H54 (cell line): ENCODE measurements around the gene ABCC1.
A peak's percentile ranks its signal among the peaks of the same experiment; 100 is the strongest.

Experiments used
- DNase-seq: peaks from one replicate; pipeline ENCODE4 v3.0.0; 2011; ENCODE audit warnings: low spot score, mixed read lengths; ENCODE audit not compliant: insufficient read length
- FAIRE-seq: peaks from 3 replicates; lab custom pipeline; 2011; peaks lifted over from hg19 to GRCh38; lab: Jason Lieb, UNC
- POLR2A ChIP-seq: IDR thresholded peaks from 2 replicates; pipeline ENCODE4 v1.6.1; 2011; ENCODE audit warnings: low read depth, mild to moderate bottlenecking, low read length

The ABCC1 gene

GRCh38 chr16:16021988-16022682, 72.7 kb downstream of the ABCC1 start:
- peak; percentile 74 for FAIRE-seq
- DNase-seq, result peak; percentile 89
- peak; percentile 22; the same call in 1 of the 2 replicates for TF ChIP-seq POLR2A

GRCh38 chr16:16022683-16023064, 73.3 kb downstream of the ABCC1 start:
- TF ChIP-seq POLR2A, result no peak
- no peak for FAIRE-seq
- no peak for DNase-seq

DNA sequence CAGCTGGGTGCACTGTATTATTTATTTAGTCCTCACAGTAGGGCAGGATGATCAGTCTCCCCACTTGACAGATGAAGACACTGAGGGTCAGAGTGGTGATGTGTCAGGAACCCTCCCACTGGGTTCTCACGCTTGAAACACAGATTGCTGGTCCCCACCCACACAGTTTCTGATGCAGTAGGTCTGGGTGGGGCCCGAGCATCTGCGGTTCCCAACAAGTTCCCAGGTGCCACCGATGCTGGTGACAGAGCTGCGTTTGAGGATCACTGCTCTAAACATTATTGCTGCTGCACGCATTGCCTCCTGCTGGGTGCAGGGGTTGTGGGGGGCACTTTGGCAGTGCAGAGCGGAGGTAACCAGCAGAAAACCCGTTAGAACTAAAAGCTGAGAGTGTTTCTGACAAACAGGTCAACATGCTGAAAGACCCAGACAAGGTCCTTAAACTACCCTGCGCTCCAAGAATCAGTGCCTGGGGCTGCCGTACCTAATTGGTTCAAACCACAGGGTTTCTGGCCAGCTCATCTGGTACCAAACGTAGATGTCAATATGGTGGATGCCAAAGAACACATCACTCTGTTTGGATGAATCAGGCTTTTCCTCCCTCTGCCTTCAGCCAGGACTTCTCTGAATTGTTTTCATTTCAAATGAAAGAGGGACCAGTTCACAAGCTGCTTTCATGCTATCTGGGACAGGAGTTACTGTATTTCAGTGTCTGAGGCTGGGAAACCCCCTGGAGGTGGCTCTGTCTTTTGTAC, 76.0 kb downstream of the ABCC1 start:
- FAIRE-seq (peak; percentile 75), DNase-seq (peak; percentile 68)
- no peak for TF ChIP-seq POLR2A

DNA sequence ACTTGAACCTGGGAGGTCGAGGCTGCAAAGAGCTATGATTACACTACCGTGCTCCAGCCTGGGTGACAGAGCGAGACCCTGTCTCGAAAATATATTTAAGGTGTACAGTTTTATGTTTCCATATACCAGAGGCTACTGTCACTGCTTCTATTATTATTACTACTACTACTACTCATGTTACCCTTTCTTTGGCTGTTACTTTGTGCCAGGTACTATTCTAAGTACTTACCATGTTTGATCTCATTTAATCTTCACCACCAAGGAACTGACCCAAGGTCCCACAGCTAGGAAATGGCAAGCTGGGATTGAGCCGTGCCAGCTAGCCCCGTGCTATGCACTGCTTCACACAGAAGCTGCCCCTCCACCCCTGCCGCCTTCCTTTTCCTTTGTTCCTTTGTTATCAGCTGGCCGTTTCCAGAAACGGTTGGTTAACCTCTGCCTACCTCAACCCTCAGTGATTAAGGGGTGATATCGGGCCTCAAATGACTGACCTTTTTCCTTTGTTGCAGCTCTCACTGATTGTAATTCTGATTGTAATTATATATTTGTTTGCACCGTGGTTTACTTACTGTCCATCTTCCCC, 78.4 kb downstream of the ABCC1 start:
- FAIRE-seq, result no peak
- no peak for TF ChIP-seq POLR2A
- DNase-seq, result no peak

DNA sequence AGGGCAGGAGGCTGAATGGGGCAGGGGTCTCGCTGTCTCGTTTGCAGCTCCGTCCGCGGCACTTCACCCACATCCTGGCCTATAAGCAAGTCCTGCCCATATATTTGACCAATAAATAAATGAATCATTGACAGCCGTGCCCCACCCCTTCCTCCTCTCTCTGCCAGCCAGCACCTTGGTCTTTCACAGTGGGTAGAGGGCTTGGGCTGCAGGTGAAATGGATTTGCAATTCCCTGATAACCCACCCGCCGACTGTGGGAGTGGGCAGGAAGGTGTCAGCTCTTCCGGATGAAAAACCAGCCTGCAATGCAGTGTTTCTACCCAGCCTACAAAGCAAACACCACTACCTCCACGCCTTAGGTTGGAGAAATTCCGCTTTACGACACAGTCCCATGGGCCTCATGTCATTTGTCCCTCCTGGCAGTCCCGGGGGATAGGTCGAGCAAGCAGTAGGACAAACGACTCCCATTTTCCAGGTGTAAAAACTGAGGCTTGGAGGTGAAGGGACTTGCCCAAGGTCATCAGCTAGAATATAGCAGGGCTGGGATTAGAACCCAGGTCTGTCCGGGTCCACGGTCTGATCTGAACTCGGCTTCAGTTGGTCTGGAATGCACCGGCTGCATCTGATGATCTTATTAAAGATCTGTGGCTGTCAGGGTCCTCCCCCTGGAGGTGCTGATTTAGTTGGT, 79.0 kb downstream of the ABCC1 start:
- DNase-seq (no peak), FAIRE-seq (no peak)
- TF ChIP-seq POLR2A, result no peak

DNA sequence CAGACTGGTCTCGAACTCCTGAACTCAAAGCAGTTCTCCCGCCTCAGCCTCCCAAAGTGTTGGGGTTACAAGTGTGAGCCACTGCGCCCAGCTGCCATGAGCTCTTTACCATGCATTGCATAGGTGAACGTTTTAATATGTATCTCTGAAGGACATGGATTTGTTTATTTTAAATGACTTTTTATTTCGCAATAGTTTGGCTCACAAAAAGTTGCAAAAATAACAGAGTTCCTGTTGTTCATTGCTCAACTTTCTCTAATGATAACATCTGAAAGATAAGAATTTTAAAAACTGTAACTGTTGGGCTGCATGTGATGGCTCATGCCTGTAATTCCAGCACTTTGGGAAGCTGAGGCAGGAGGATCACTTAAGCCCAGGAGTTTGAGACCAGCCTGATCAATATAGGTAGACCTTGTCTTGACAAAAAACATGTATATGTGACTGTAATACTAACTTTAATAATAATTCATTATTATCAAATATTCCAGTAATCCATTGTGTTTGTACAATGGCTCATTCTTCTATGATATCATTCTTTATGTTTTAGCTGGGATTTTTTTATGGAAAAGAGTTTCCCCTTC, 80.1 kb downstream of the ABCC1 start:
- FAIRE-seq (no peak), DNase-seq (no peak)
- TF ChIP-seq POLR2A, result no peak

DNA sequence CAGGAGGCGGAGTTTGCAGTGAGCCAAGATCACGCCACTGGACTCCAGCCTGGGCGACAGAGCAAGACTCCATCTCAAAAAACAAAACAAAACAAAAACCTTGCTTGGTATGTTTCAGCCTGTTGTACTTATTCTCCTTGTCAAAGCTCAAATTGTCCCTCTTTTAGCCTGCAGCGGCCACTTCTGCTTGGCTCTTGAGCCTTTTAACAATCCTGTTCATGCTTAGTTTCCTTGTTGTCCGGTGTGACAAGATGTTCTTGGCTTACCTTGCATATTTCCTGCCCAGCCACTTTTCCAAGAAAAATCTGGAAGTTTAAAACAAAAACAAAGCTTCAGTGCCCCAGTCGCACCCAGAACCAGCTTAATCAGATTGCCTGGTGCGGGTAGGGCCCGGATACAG, 81.0 kb downstream of the ABCC1 start:
- DNase-seq (no peak), FAIRE-seq (no peak)
- no peak for TF ChIP-seq POLR2A

DNA sequence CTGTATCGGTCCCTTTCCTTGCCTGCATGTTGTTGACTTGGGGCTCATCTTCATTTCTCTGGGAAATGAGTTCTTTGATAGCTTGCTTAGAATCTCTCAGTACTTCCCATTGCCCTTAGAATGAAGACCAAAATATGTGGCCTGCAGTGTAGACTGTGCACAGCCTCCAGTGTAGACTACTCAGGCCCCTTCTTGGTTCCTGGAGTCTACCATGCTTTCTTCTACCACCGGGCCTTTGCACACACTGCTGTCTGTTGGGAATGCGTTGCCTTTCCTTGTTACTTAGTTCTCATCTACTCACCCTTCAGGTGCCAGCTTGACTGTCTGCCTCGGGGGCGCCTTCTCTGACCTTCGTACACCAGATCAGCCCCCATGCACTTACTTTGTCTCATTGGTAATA, 82.0 kb downstream of the ABCC1 start:
- FAIRE-seq (no peak), DNase-seq (no peak)
- TF ChIP-seq POLR2A, result no peak

GRCh38 chr16:16032271-16032979, 83.0 kb downstream of the ABCC1 start:
- no peak for FAIRE-seq
- no peak for TF ChIP-seq POLR2A
- DNase-seq, result no peak

DNA sequence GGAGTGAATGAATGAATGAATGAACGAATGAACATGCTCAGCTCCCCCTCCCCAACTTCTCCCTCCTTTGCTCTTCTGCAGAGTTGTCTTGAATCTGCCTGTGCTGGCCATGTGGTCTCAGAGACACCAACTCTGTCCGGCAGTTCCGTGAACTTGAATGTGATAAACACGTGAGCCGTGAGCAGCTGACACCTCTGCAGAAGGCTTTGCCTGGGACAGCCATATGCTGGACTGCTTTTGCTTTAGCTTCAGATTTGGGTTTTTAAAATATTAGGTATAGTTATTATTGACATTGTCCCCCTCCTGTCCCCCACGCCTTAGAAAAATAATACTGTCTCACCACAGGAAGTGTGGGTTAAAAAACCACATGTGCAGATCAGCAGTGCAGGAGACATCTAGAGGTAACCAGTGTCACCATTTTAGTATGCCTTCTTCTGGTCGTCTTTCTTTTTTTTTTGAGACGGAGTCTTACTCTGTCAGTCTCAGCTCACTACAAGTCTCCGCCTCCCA, 83.8 kb downstream of the ABCC1 start:
- DNase-seq, result no peak
- TF ChIP-seq POLR2A, result no peak
- FAIRE-seq, result no peak

GRCh38 chr16:16036359-16036792, 87.0 kb downstream of the ABCC1 start:
- DNase-seq, result no peak
- TF ChIP-seq POLR2A, result no peak
- FAIRE-seq, result no peak

GRCh38 chr16:16037521-16037920, 88.1 kb downstream of the ABCC1 start:
- no peak for FAIRE-seq
- no peak for TF ChIP-seq POLR2A
- no peak for DNase-seq

GRCh38 chr16:16037970-16038369, 88.6 kb downstream of the ABCC1 start:
- TF ChIP-seq POLR2A, result no peak
- FAIRE-seq, result no peak
- DNase-seq, result no peak
